Lung (tissue), 12 donors: ENCODE data around the gene NANOS2. TPM values are rescaled to one million over a fixed set of nuclear protein-coding genes. Genes with fewer than 3 reads are reported as not detected.

ENCODE experiments used
- ATAC-seq: fragments of 200-7000 bp; cut with Tn5 transposase; one replicate; pipeline ENCODE4 v1.9.1; 2020; ENCODE audit warnings: moderate number of reproducible peaks; ENCODE audit not compliant: insufficient read depth, low FRiP score
- DNase-seq, 3 donors: peaks; one replicate each; pipeline ENCODE4 v3.0.0-alpha.2; 2013 to 2017
- H3K27ac ChIP-seq, 2 donors: one replicate each; pipeline ENCODE4 v1.5.1; 2013; ENCODE audit warnings: mild to moderate bottlenecking in 2 of 2, moderate library complexity in 2 of 2, control low read depth in 1 of 2, inconsistent platforms in 1 of 2, low read depth in 1 of 2, low read length in 1 of 2
- H3K27me3 ChIP-seq, 3 donors: one replicate each; pipeline ENCODE4 v1.5.1; 2013; ENCODE audit warnings: low read length in 2 of 3; ENCODE audit not compliant: control insufficient read depth in 3 of 3, insufficient read depth in 3 of 3
- H3K36me3 ChIP-seq, 4 donors: one replicate each; pipeline ENCODE4 v1.5.1; 2013; ENCODE audit warnings: low read length in 4 of 4, mild to moderate bottlenecking in 1 of 4, moderate library complexity in 1 of 4; ENCODE audit not compliant: control insufficient read depth in 4 of 4, insufficient read depth in 4 of 4
- H3K4me1 ChIP-seq, 5 donors: one replicate each; pipeline ENCODE4 v1.5.1; 2013; ENCODE audit warnings: low read length in 5 of 5, mild to moderate bottlenecking in 2 of 5, moderate library complexity in 1 of 5; ENCODE audit not compliant: control insufficient read depth in 5 of 5, insufficient read depth in 5 of 5
- H3K4me3 ChIP-seq: one replicate; pipeline ENCODE4 v1.5.1; 2013; ENCODE audit warnings: mild to moderate bottlenecking, control low read depth, moderate library complexity
- H3K9ac ChIP-seq, 2 donors: one replicate each; pipeline ENCODE4 v1.5.1; 2013; ENCODE audit warnings: low read length in 2 of 2, control low read depth in 1 of 2; ENCODE audit not compliant: insufficient read depth in 1 of 2
- H3K9me3 ChIP-seq, 4 donors: one replicate each; pipeline ENCODE4 v1.5.1; 2013; ENCODE audit warnings: low read length in 3 of 4, mild to moderate bottlenecking in 1 of 4, moderate library complexity in 1 of 4; ENCODE audit not compliant: control insufficient read depth in 4 of 4, insufficient read depth in 3 of 4
- WGBS, 2 donors: extraction: QIAGEN DNeasy Blood & Tissue Kit; methylation state at CpG; one replicate each; pipeline ENCODE4 v1.1.7; 2013; 5-methylcytosine and 5-hydroxymethylcytosine counted together
- polyA plus RNA-seq, 2 donors: library from polyadenylated mRNA; stranded (reverse); fragments of 200-250 nt; gene quantifications; one replicate each; pipeline ENCODE4 v1.2.1, GENCODE V29; 2013
- total RNA-seq, 2 donors: library from RNA; depleted of rRNA in 1 of 2; stranded (reverse); fragments of >200 nt in 1 of 2; gene quantifications; one replicate each; pipeline ENCODE4 v1.2.1, GENCODE V29; 2014 to 2021
- TF ChIP-seq, protein P1 (sequence below): IDR thresholded peaks from 2 replicates; pipeline ENCODE4 v1.5.1; 2012; ENCODE audit warnings: mild to moderate bottlenecking; ENCODE audit errors: control extremely low read depth, extremely low read depth
- donor health status: control.
- donor health status: control.
- donor health status: Bipolar disorder and iron deficiency.
- donor health status: healthy.
- donor health status: DM: yes; HTN: yes; CAD: no.

NANOS2 gene
- total and polyA plus RNA-seq, 4 donors: not detected

DNA sequence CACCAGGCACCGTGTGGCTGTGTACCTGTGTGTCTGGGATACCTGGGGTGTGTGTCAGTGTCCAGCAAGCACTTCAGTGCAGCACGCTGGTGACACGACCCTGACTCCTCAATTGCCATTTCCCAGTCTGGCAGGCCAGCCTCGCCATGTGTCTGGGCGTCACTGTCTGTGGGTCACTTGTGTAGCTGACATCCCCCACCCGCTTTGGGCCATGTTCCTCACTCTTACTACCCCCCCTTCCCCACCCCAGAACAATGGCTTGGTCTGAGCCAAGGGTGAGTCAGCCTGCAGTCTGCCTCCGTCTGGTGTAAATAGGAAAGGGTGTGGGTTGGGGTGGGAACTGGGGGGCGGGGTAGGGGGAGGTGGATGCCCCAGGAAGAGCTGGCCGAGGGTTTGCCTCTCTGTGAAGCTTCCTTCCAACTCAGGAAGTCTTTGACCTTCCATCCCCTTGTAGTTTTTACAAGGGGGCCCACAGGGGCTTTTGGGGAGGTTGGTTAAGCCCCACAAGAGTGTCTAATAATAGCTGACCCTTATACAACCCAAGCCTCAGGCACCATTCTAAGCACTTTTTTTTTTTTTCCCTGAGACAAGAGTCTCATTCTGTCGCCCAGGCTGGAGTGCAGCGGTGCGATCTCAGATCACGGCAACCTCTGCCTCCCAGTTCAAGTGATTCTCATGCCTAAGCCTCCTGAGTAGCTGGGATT lies 41.5 kb upstream of the NANOS2 start:
- 23% methylated on average over 13 of the region's 13 CpGs for WGBS, 2 donors
- no peak overlapping the region for H3K9ac ChIP-seq
- no peak overlapping the region for H3K4me3 ChIP-seq
- DNase-seq (peak; percentile 30 to 78 (median 39)), ATAC-seq (peak; percentile 44)
- H3K36me3 ChIP-seq: no peaks in the 10 kb centered on the region
- H3K9me3 ChIP-seq: peaks cover 0 to 10% (median 0%) of the 10 kb centered on the region in 4 donors
- TF ChIP-seq, protein P1, sequence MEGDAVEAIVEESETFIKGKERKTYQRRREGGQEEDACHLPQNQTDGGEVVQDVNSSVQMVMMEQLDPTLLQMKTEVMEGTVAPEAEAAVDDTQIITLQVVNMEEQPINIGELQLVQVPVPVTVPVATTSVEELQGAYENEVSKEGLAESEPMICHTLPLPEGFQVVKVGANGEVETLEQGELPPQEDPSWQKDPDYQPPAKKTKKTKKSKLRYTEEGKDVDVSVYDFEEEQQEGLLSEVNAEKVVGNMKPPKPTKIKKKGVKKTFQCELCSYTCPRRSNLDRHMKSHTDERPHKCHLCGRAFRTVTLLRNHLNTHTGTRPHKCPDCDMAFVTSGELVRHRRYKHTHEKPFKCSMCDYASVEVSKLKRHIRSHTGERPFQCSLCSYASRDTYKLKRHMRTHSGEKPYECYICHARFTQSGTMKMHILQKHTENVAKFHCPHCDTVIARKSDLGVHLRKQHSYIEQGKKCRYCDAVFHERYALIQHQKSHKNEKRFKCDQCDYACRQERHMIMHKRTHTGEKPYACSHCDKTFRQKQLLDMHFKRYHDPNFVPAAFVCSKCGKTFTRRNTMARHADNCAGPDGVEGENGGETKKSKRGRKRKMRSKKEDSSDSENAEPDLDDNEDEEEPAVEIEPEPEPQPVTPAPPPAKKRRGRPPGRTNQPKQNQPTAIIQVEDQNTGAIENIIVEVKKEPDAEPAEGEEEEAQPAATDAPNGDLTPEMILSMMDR: no peak
- peak overlapping the region; percentile 67 to 71 for H3K27ac ChIP-seq
- H3K4me1 ChIP-seq: peaks cover 0 to 25% (median 0%) of the 10 kb centered on the region in 5 donors
- H3K27me3 ChIP-seq: peaks cover 0 to 19% (median 3%) of the 10 kb centered on the region in 3 donors

DNA sequence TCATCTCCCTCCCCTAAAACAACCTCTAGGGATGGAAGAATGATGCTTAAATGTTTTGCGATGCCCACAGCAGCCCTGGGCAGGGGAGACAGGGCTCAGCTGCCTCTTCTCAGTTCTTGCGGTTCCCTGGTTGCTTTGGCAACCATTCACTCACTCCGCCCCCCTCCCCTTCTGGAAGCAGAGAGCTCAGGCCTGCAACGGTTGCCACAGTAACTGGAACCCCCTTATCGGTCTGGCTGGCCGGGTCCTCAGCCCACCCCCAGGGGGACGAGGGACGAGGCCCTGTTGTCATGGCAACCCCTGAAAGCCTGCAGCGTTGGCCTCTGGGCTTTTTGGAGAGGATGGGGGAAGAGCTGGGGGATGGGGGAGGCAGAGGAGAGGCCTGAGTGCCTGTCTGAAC lies 39.6 kb upstream of the NANOS2 start:
- Histone ChIP-seq H3K9me3 (peaks cover 0 to 10% (median 0%) of the 10 kb centered on the region in 4 donors), H3K4me3 (no peak overlapping the region), H3K4me1 (peaks cover 0 to 20% (median 0%) of the 10 kb centered on the region in 5 donors), H3K36me3 (no peaks in the 10 kb centered on the region), H3K27me3 (peaks cover 0 to 10% (median 0%) of the 10 kb centered on the region in 3 donors), H3K27ac (peak overlapping the region in 1 of 2 donors; percentile 76), H3K9ac (no peak overlapping the region)
- WGBS, 2 donors: 29 to 44% methylated on average over 9 of the region's 9 CpGs
- ATAC-seq (no peak), DNase-seq (no peak)
- TF ChIP-seq, protein P1: no peak

DNA sequence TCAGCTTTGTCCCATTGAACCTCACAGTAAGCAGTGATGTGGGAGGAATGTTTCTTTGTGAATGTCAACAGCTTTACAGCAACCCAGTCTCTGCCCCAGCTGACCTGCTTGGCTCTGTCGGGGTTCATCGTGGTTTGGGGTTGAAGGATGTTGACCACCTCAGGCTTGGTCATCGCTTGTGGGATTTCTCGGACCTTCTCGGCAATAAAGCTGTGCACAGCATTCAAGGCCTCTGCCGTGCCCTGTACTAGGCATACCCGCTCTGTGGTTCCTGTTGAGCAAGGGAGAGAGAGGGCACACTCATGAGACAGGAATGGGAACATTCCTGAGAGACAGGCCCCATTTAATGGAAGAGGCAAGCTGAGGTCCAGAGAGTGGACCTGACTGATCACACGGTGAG lies 39.1 kb upstream of the NANOS2 start:
- Histone ChIP-seq H3K27ac (peak overlapping the region in 1 of 2 donors; percentile 61), H3K4me1 (peaks cover 0 to 18% (median 0%) of the 10 kb centered on the region in 5 donors), H3K9ac (no peak overlapping the region), H3K4me3 (no peak overlapping the region), H3K9me3 (peaks cover 0 to 10% (median 0%) of the 10 kb centered on the region in 4 donors), H3K27me3 (peaks cover 0 to 7% (median 0%) of the 10 kb centered on the region in 3 donors), H3K36me3 (no peaks in the 10 kb centered on the region)
- DNase-seq (no peak), ATAC-seq (no peak)
- WGBS, 2 donors: 85 to 91% methylated on average over 8 of the region's 8 CpGs
- TF ChIP-seq, protein P1: no peak
